Fibroblast of peridontal ligament (primary cell): ENCODE measurements around the gene ITGBL1.

ENCODE experiments used
- DNase-seq: peaks from one replicate; pipeline ENCODE4 v3.0.0-alpha.2; 2010; ENCODE audit errors: extremely low read depth

Gene ITGBL1

GRCh38 chr13:101695870-101696516 is 243.5 kb downstream of the ITGBL1 start:
- DNase-seq: no peak

- DNase-seq: no peak
Observed at GRCh38 chr13:101697745-101698144, 245.3 kb downstream of the ITGBL1 start.

- peak; percentile 59 for DNase-seq
Observed at GRCh38 chr13:101698400-101698799, 245.9 kb downstream of the ITGBL1 start.

- DNase-seq: peak; percentile 68
Observed at GRCh38 chr13:101700598-101700997, 248.1 kb downstream of the ITGBL1 start.

GRCh38 chr13:101703081-101703480 is 250.6 kb downstream of the ITGBL1 start:
- DNase-seq: no peak

GRCh38 chr13:101703838-101704237 is 251.4 kb downstream of the ITGBL1 start:
- no peak for DNase-seq

GRCh38 chr13:101706651-101707050 is 254.2 kb downstream of the ITGBL1 start:
- DNase-seq: peak; percentile 99

GRCh38 chr13:101707659-101708058 is 255.2 kb downstream of the ITGBL1 start:
- DNase-seq: no peak

GRCh38 chr13:101708115-101708514 is 255.6 kb downstream of the ITGBL1 start:
- no peak for DNase-seq

- no peak for DNase-seq
Observed at GRCh38 chr13:101709952-101710351, 257.5 kb downstream of the ITGBL1 start.

GRCh38 chr13:101711307-101712025 is 259.0 kb downstream of the ITGBL1 start:
- no peak for DNase-seq

GRCh38 chr13:101712026-101712348 is 259.5 kb downstream of the ITGBL1 start:
- no peak for DNase-seq

- no peak for DNase-seq
Observed at GRCh38 chr13:101714195-101714594, 261.7 kb downstream of the ITGBL1 start.

GRCh38 chr13:101717353-101717752 is 264.9 kb downstream of the ITGBL1 start:
- DNase-seq: no peak

- DNase-seq: no peak
Observed at GRCh38 chr13:101718496-101718895, 266.0 kb downstream of the ITGBL1 start.

GRCh38 chr13:101726681-101727080 is 274.2 kb downstream of the ITGBL1 start:
- no peak for DNase-seq

GRCh38 chr13:101727118-101727517 is 274.6 kb downstream of the ITGBL1 start:
- no peak for DNase-seq

GRCh38 chr13:101728021-101728420 is 275.5 kb downstream of the ITGBL1 start:
- DNase-seq: no peak

GRCh38 chr13:101728615-101729014 is 276.1 kb downstream of the ITGBL1 start:
- DNase-seq: no peak

- DNase-seq: no peak
Observed at GRCh38 chr13:101730420-101731000, 278.0 kb downstream of the ITGBL1 start.

- no peak for DNase-seq
Observed at GRCh38 chr13:101736566-101736965, 284.1 kb downstream of the ITGBL1 start.

GRCh38 chr13:101738336-101738735 is 285.9 kb downstream of the ITGBL1 start:
- no peak for DNase-seq
